Smooth muscle cell (in vitro differentiated cells): ENCODE measurements around the gene HSD3B1. TPM values are rescaled to one million over a fixed set of nuclear protein-coding genes. Genes with fewer than 3 reads are reported as not detected.
"Not testable (repeated sequence)": the region's sequence is repeated elsewhere in the genome, so short reads cannot be mapped to it uniquely, and the experiment has no call there.

ENCODE experiments used
- DNase-seq: peaks from one replicate; lab custom pipeline; 2025; ENCODE audit not compliant: unreplicated experiment; lab: John Stamatoyannopoulos, UW
- H2AFZ ChIP-seq: fragments of 200-600 bp; sonication (generic); 2 replicates; pipeline ENCODE4 v1.6.0; 2016; ENCODE audit warnings: antibody characterized with exemption, low read depth, mild to moderate bottlenecking
- H3F3A ChIP-seq: fragments of 200-600 bp; sonication (generic); 2 replicates; pipeline ENCODE4 v1.6.0; 2017; ENCODE audit warnings: antibody characterized with exemption, low read depth
- H3K27ac ChIP-seq: fragments of 200-600 bp; sonication (generic); 2 replicates; pipeline ENCODE4 v1.5.1; 2016; ENCODE audit warnings: low read depth, mild to moderate bottlenecking
- H3K27me3 ChIP-seq: fragments of 200-600 bp; sonication (generic); 2 replicates; pipeline ENCODE4 v1.6.1; 2016; ENCODE audit warnings: low read depth, mild to moderate bottlenecking
- H3K36me3 ChIP-seq: fragments of 200-600 bp; sonication (generic); 2 replicates; pipeline ENCODE4 v1.5.1; 2016; ENCODE audit warnings: low read depth
- H3K4me1 ChIP-seq: fragments of 200-600 bp; sonication (generic); 2 replicates; pipeline ENCODE4 v1.5.1; 2016; ENCODE audit warnings: low read depth
- H3K4me2 ChIP-seq: fragments of 200-600 bp; sonication (generic); 2 replicates; pipeline ENCODE4 v1.6.0; 2016; ENCODE audit warnings: mild to moderate bottlenecking
- H3K4me3 ChIP-seq: fragments of 200-600 bp; sonication (generic); 2 replicates; pipeline ENCODE4 v1.5.1; 2016; ENCODE audit warnings: mild to moderate bottlenecking
- H3K79me2 ChIP-seq: fragments of 200-600 bp; sonication (generic); 2 replicates; pipeline ENCODE4 v1.6.0; 2016; ENCODE audit warnings: low read depth, mild to moderate bottlenecking
- H3K9ac ChIP-seq: fragments of 200-600 bp; sonication (generic); 2 replicates; pipeline ENCODE4 v1.6.0; 2016; ENCODE audit warnings: low read depth
- H3K9me3 ChIP-seq: fragments of 200-600 bp; sonication (generic); replicated peaks from 2 replicates; pipeline ENCODE4 v1.5.1; 2016; ENCODE audit warnings: low read depth
- H4K20me1 ChIP-seq: fragments of 200-600 bp; sonication (generic); 2 replicates; pipeline ENCODE4 v1.6.0; 2016; ENCODE audit warnings: low read depth
- CTCF ChIP-seq: fragments of 200-600 bp; sonication (generic); IDR thresholded peaks from 2 replicates; pipeline ENCODE4 v1.5.1; 2017; ENCODE audit warnings: borderline replicate concordance, mild to moderate bottlenecking, antibody characterized with exemption; ENCODE audit not compliant: insufficient read depth, poor library complexity, severe bottlenecking
- WGBS: methylation state at CpG from one replicate; pipeline ENCODE4 v1.1.7; 2016; ENCODE audit warnings: low lambda C conversion rate; 5-methylcytosine and 5-hydroxymethylcytosine counted together
- polyA plus RNA-seq: library from polyadenylated mRNA; unstranded; fragments of >200 nt; fragmentation: Nextera tagmentation; extraction: Ambion mirVana; gene quantifications from 2 replicates; pipeline ENCODE4 v1.2.1, GENCODE V29; 2016
- total RNA-seq: library from RNA; depleted of rRNA; stranded (reverse); fragments of >200 nt; gene quantifications from 2 replicates; pipeline ENCODE4 v1.2.3, GENCODE V29; 2014

Gene HSD3B1
- total and polyA plus RNA-seq, 2 experiments from 2014 or later: 1.7 to 1.8 TPM

- not testable (repeated sequence) for H3K79me2 ChIP-seq, H3K4me1 ChIP-seq, H3F3A ChIP-seq, H3K4me3 ChIP-seq, DNase-seq, H2AFZ ChIP-seq, H3K9me3 ChIP-seq, H3K27me3 ChIP-seq, H3K36me3 ChIP-seq, H4K20me1 ChIP-seq
- peak overlapping the region; percentile 42 for H3K9ac ChIP-seq
- peak overlapping the region; percentile 38 for H3K4me2 ChIP-seq
- H3K27ac ChIP-seq: peak overlapping the region; percentile 84
- WGBS: 81% methylated on average over 1 of the region's 1 CpG
Observed at GRCh38 chr1:119553302-119554071, 46.5 kb downstream of the HSD3B1 start.

- Histone ChIP-seq H3K27ac (peak overlapping the region; percentile 84), H3K4me3 (no peak overlapping the region), H4K20me1 (no peaks in the 10 kb centered on the region)
Observed at GRCh38 chr1:119554183-119554582, 47.2 kb downstream of the HSD3B1 start.

GRCh38 chr1:119556423-119556822 is 49.4 kb downstream of the HSD3B1 start:
- Histone ChIP-seq H3K27ac (no peak overlapping the region), H3K9me3 (no peaks in the 10 kb centered on the region), H3K4me2 (no peak overlapping the region), H3K9ac (no peak overlapping the region), H3K4me3 (no peak overlapping the region), H3K36me3 (no peaks in the 10 kb centered on the region), H4K20me1 (no peaks in the 10 kb centered on the region), H3F3A (no peaks in the 10 kb centered on the region), H3K4me1 (no peaks in the 10 kb centered on the region), H3K79me2 (no peaks in the 10 kb centered on the region), H3K27me3 (no peaks in the 10 kb centered on the region), H2AFZ (no peak overlapping the region)
- TF ChIP-seq CTCF: no peak
- 81% methylated on average over 3 of the region's 3 CpGs for WGBS
- DNase-seq: no peak

More at GRCh38 chr1:119554183-119554582, 47.2 kb downstream of the HSD3B1 start:
- no peaks in the 10 kb centered on the region for H3K27me3 ChIP-seq
- H3K4me2 ChIP-seq: peak overlapping the region; percentile 38
- no peaks in the 10 kb centered on the region for H3K79me2 ChIP-seq
- H3K9me3 ChIP-seq: no peaks in the 10 kb centered on the region
- no peaks in the 10 kb centered on the region for H3F3A ChIP-seq
- TF ChIP-seq CTCF: no peak
- H3K36me3 ChIP-seq: no peaks in the 10 kb centered on the region
- H3K4me1 ChIP-seq: no peaks in the 10 kb centered on the region
- peak; percentile 19 for DNase-seq
- no peak overlapping the region for H2AFZ ChIP-seq
- peak overlapping the region; percentile 42 for H3K9ac ChIP-seq

GRCh38 chr1:119560402-119560801 is 53.4 kb downstream of the HSD3B1 start:
- not testable (repeated sequence) for H3K9me3 ChIP-seq, H2AFZ ChIP-seq, H3K9ac ChIP-seq, H3K4me3 ChIP-seq, H3K79me2 ChIP-seq, H3K4me2 ChIP-seq, H3F3A ChIP-seq, H3K36me3 ChIP-seq, H3K27me3 ChIP-seq, H3K27ac ChIP-seq, H3K4me1 ChIP-seq, H4K20me1 ChIP-seq, DNase-seq
- 78% methylated on average over 3 of the region's 3 CpGs for WGBS
